ENCODE data around the gene LGALS1.
A peak's percentile ranks its signal among the peaks of the same experiment; 100 is the strongest.

The LGALS1 gene

GRCh38 chr22:37639771-37640590, 35.5 kb upstream of the LGALS1 start:
- TF ChIP-seq CTCF (IDR thresholded peaks at IDR 0.05; ENCODE audit: borderline replicate concordance, insufficient read depth, low read depth, low read length), result no peak
- peak overlapping the region; percentile 72 for H3K4me3 ChIP-seq (ENCODE audit: low read depth, low read length)

- no peak for TF ChIP-seq CTCF (IDR thresholded peaks at IDR 0.05; ENCODE audit: borderline replicate concordance, insufficient read depth, low read depth, low read length)
- H3K4me3 ChIP-seq (ENCODE audit: low read depth, low read length), result peak overlapping the region; percentile 72
Measured at GRCh38 chr22:37640591-37641560, 34.6 kb upstream of the LGALS1 start.

GRCh38 chr22:37641561-37641949, 33.9 kb upstream of the LGALS1 start:
- no peak overlapping the region for H3K4me3 ChIP-seq (ENCODE audit: low read depth, low read length)
- no peak for TF ChIP-seq CTCF (IDR thresholded peaks at IDR 0.05; ENCODE audit: borderline replicate concordance, insufficient read depth, low read depth, low read length)

GRCh38 chr22:37643225-37643847, 32.1 kb upstream of the LGALS1 start:
- peak; percentile 87 for TF ChIP-seq CTCF (IDR thresholded peaks at IDR 0.05; ENCODE audit: borderline replicate concordance, insufficient read depth, low read depth, low read length)
- H3K4me3 ChIP-seq (ENCODE audit: low read depth, low read length), result no peak overlapping the region

GRCh38 chr22:37647317-37647716, 28.1 kb upstream of the LGALS1 start:
- no peak overlapping the region for H3K4me3 ChIP-seq (ENCODE audit: low read depth, low read length)
- TF ChIP-seq CTCF (IDR thresholded peaks at IDR 0.05; ENCODE audit: borderline replicate concordance, insufficient read depth, low read depth, low read length), result no peak

GRCh38 chr22:37647928-37648327, 27.5 kb upstream of the LGALS1 start:
- no peak for TF ChIP-seq CTCF (IDR thresholded peaks at IDR 0.05; ENCODE audit: borderline replicate concordance, insufficient read depth, low read depth, low read length)
- no peak overlapping the region for H3K4me3 ChIP-seq (ENCODE audit: low read depth, low read length)

All from GM12875 (cell line).